Measurements from ENCODE around the gene C19orf73.

- no peak for TF ChIP-seq POLR2AphosphoS5 (IDR thresholded peaks at IDR 0.05; ENCODE audit: low read depth, low read length)
- TF ChIP-seq EZH2 (IDR thresholded peaks at IDR 0.05), result no peak
- TF ChIP-seq, protein P1, sequence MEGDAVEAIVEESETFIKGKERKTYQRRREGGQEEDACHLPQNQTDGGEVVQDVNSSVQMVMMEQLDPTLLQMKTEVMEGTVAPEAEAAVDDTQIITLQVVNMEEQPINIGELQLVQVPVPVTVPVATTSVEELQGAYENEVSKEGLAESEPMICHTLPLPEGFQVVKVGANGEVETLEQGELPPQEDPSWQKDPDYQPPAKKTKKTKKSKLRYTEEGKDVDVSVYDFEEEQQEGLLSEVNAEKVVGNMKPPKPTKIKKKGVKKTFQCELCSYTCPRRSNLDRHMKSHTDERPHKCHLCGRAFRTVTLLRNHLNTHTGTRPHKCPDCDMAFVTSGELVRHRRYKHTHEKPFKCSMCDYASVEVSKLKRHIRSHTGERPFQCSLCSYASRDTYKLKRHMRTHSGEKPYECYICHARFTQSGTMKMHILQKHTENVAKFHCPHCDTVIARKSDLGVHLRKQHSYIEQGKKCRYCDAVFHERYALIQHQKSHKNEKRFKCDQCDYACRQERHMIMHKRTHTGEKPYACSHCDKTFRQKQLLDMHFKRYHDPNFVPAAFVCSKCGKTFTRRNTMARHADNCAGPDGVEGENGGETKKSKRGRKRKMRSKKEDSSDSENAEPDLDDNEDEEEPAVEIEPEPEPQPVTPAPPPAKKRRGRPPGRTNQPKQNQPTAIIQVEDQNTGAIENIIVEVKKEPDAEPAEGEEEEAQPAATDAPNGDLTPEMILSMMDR (IDR thresholded peaks at IDR 0.05 in 2 of 3, conservative IDR thresholded peaks at IDR 0.05 in 1 of 3; ENCODE audit: borderline replicate concordance in 1 of 3, insufficient read depth in 1 of 3, low read depth in 2 of 3, low read length in 2 of 3), result no peak
- no peak for TF ChIP-seq RAD21 (IDR thresholded peaks at IDR 0.05; ENCODE audit: low read depth)
- TF ChIP-seq POLR2A (IDR thresholded peaks at IDR 0.05; ENCODE audit: borderline replicate concordance, extremely low read depth, insufficient read depth, insufficient read length), result no peak
- TF ChIP-seq, protein P2, sequence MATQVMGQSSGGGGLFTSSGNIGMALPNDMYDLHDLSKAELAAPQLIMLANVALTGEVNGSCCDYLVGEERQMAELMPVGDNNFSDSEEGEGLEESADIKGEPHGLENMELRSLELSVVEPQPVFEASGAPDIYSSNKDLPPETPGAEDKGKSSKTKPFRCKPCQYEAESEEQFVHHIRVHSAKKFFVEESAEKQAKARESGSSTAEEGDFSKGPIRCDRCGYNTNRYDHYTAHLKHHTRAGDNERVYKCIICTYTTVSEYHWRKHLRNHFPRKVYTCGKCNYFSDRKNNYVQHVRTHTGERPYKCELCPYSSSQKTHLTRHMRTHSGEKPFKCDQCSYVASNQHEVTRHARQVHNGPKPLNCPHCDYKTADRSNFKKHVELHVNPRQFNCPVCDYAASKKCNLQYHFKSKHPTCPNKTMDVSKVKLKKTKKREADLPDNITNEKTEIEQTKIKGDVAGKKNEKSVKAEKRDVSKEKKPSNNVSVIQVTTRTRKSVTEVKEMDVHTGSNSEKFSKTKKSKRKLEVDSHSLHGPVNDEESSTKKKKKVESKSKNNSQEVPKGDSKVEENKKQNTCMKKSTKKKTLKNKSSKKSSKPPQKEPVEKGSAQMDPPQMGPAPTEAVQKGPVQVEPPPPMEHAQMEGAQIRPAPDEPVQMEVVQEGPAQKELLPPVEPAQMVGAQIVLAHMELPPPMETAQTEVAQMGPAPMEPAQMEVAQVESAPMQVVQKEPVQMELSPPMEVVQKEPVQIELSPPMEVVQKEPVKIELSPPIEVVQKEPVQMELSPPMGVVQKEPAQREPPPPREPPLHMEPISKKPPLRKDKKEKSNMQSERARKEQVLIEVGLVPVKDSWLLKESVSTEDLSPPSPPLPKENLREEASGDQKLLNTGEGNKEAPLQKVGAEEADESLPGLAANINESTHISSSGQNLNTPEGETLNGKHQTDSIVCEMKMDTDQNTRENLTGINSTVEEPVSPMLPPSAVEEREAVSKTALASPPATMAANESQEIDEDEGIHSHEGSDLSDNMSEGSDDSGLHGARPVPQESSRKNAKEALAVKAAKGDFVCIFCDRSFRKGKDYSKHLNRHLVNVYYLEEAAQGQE (IDR thresholded peaks at IDR 0.05; ENCODE audit: low read depth), result no peak
- no peak for TF ChIP-seq YY1 (IDR thresholded peaks at IDR 0.05; ENCODE audit: extremely low read depth, insufficient replicate concordance, low read depth, low read length)
- no peak for TF ChIP-seq TCF7L2 (IDR thresholded peaks at IDR 0.05; ENCODE audit: borderline replicate concordance, extremely low read depth, insufficient read depth, insufficient read length)
- TF ChIP-seq EZH2phosphoT487 (IDR thresholded peaks at IDR 0.05; ENCODE audit: borderline replicate concordance), result no peak
These were observed 11.4 kb upstream of the C19orf73 start for GRCh38 chr19:49130325-49130724.
